ENCODE measurements around the gene NEGR1.

DNA sequence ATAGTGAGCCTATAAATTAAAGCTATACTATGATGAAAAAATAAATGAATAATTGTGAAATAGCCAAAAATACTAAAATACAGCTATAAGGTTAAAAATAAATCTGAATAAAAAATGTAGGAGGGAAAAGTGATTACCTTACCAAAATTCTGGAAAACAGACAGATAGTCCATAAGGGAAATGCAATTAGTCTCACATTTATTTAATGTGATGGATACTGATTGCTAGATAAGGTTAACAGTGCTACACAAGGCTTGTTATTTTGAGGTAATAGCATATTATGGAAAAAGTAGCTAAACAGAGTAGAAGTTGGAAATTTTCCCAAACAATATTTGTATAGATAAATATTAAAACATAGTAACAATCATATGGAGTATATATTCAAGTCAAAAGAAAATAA is 413.0 kb downstream of the NEGR1 start:
- TF ChIP-seq, protein P1, sequence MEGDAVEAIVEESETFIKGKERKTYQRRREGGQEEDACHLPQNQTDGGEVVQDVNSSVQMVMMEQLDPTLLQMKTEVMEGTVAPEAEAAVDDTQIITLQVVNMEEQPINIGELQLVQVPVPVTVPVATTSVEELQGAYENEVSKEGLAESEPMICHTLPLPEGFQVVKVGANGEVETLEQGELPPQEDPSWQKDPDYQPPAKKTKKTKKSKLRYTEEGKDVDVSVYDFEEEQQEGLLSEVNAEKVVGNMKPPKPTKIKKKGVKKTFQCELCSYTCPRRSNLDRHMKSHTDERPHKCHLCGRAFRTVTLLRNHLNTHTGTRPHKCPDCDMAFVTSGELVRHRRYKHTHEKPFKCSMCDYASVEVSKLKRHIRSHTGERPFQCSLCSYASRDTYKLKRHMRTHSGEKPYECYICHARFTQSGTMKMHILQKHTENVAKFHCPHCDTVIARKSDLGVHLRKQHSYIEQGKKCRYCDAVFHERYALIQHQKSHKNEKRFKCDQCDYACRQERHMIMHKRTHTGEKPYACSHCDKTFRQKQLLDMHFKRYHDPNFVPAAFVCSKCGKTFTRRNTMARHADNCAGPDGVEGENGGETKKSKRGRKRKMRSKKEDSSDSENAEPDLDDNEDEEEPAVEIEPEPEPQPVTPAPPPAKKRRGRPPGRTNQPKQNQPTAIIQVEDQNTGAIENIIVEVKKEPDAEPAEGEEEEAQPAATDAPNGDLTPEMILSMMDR (IDR thresholded peaks at IDR 0.05; ENCODE audit: poor library complexity), result no peak
- no peak for TF ChIP-seq EZH2 (IDR thresholded peaks at IDR 0.05; ENCODE audit: borderline replicate concordance)

Measured in hepatocyte (in vitro differentiated cells).